Putamen (tissue), 1 donor: ENCODE data around the gene NDUFV1.
"Not testable (repeated sequence)": the region's sequence is repeated elsewhere in the genome, so short reads cannot be mapped to it uniquely, and the experiment has no call there.

Source experiments
- DNase-seq: peaks from one replicate; pipeline ENCODE4 v3.0.0-alpha.2; 2016; ENCODE audit warnings: low spot score

Gene NDUFV1

DNA sequence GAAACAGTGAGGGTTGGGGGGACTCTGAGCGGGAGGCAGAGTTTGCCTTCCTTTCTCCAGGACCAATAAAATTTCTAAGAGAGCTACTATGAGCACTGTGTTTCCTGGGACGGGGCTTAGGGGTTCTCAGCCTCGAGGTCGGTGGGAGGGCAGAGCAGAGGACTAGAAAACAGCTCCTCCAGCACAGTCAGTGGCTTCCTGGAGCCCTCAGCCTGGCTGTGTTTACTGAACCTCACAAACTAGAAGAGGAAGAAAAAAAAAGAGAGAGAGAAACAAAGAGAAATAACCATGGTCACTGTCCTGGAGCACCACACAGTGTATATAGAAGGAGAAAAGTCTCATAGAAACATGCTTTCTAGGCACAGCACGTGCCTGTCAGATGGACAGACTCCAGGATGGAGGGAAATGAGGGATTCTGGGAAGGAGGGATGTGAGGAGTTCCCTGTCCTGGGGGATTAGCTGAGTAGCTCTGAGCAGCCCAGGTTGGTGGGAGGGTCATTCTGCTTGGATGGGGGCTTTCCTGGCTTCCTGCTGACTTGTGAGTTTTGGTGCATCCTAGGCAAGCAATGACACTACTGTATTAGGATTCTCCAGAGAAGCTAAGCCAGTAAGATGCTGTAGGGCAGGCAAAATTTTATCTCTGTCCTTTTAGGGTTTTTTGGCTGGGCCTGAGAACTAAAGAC lies 20.0 kb upstream of the NDUFV1 start:
- no peak for DNase-seq

DNA sequence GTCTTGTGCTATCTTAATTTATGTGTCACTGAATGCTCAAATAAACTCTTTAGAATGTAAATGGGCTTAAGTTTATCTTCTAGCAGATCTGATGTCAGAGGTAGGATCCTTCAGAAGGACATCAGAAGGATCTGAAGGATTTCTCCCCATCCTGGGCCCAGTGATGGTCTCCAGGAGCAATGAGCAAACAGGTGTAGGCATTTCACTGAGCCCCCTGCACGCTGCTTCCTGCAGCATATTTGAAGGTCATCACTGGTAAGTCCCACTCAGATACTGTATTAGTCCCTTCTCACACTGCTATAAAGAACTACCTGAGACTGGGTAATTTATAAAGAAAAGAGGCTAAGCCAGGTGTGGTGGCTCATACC lies 18.6 kb upstream of the NDUFV1 start:
- DNase-seq: no peak

DNA sequence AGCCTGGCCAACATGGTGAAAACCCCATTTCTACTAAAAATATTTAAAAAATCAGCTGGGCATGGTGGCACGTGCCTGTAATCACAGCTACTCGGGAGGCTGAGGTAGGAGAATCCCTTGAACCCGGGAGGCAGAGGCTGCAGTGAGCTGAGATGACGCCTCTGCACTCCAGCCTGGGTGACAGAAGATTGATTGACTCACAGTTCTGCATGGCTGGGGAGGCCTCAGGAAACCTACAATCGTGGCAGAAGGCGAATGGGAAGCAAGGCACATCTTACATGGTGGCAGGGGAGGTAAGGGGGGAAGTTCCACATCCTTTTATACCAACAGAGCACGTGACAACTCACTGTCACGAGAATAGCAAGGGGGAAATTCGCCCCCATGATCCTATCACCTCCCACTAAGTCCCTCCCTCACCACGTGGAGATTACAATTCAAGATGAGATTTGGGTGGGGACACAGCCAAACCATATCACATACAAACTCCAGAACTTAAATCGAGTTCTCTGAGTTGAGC lies 17.8 kb upstream of the NDUFV1 start:
- DNase-seq: not testable (repeated sequence)

DNA sequence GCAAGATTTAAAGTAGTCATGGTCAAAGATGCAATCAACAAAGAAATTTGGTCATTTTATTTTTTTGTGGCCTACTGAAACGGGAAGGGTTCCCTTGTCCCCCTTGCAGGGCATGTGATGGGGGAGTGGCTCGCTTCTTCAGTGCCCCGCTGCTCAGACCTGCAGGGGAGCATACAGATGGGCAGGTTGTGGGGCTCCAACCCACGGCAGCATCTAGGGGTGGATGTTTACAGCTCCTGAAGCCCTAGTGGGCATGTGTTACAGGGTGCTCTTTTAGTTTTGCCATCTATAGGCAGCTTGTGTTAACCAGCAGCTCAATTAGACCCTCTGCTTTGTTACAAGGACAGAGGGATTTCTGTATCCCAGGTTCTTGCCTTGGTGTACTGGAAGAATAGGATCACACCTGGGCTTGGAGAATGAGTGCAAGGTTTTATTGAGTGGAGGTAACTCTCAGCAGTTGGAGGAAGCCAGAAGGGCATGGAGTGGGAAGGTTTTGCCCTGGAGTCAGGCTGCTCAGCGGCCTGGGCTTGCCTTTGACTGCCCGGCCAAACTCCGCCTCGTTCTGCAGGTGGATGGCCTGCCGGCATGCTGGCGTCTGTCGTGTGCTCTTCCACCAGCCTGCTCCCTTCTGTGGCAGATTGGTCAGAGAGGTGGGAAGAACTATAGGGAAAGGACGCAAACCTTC lies 13.7 kb upstream of the NDUFV1 start:
- no peak for DNase-seq

DNA sequence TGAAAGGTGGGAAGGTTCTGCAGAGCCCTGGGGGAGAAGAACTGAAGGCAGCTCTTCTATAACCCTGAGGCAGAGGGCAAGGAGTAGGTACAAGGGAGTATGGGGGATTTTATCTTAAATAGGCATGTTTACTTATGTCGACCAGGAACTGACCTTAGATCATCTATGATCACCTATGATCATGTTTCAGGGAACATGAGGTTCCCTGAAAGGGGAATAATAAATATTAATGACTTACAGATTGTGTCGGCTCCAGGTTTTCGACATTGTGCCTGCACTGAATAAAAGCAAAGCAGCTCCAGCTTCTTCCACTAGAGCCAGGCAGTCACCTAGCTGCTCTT lies 13.2 kb upstream of the NDUFV1 start:
- DNase-seq: no peak

DNA sequence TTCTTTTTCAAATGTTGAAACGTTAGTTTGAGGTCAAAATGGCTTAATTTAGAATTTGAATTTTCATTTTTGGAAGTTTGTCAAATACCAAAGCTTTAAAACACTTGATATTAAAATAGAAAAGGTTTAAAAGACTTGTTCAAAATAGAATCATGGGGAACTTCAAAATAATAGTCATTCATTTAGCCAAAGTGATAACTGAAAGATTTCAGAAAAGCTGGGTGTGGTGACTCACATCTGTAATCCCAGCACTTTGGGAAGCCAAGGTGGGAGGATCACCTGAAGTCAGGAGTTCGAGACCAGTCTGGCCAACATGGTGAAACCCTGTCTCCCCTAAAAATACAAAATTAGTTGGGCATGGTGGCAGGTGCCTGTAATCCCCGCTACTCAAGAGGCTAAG lies 12.3 kb upstream of the NDUFV1 start:
- DNase-seq: no peak

DNA sequence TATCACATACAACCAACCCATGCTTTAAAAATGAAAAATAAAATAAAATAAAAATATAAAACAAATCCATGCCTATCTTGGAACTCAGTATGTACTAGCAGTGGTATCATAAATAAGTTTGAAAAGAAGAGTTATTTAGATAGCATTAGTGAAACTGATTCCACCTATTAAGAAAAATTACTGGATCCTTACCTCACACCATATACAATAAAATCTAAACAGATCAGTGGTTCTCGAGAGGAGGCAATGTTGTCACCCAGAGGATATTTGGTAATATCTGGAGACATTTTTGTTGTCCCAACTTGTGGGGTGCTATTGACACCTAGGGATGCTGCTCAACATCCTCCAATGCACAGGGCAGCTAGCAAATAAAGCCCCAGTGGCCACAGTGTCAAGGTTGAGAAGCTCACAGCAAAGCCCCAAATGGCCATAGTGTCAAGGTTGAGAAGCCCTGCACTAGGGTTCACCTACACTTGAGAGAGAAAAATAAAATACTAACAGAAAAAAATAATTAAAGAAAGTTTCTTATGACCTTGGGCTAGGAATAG lies 9.9 kb upstream of the NDUFV1 start:
- no peak for DNase-seq

DNA sequence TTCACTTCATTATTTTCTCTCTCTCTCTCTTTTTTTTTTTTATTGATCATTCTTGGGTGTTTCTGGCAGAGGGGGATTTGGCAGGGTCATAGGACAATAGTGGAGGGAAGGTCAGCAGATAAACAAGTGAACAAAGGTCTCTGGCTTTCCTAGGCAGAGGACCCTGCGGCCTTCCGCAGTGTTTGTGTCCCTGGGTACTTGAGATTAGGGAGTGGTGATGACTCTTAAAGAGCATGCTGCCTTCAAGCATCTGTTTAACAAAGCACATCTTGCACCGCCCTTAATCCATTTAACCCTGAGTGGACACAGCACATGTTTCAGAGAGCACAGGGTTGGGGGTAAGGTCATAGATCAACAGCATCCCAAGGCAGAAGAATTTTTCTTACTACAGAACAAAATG lies 9.3 kb upstream of the NDUFV1 start:
- not testable (repeated sequence) for DNase-seq

DNA sequence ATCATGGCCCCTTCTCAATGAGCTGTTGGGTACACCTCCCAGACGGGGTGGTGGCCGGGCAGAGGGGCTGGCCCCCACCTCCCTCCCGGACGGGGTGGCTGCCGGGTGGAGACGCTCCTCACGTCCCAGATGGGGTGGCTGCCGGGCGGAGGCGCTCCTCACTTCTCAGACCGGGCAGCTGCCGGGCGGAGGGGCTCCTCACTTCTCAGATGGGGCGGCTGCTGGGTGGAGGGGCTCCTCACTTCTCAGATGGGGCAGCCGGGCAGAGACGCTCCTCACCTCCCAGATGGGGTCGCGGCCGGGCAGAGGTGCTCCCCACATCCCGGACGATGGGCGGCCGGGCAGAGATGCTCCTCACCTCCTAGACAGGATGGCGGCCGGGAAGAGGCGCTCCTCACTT lies 8.8 kb upstream of the NDUFV1 start:
- DNase-seq: not testable (repeated sequence)

DNA sequence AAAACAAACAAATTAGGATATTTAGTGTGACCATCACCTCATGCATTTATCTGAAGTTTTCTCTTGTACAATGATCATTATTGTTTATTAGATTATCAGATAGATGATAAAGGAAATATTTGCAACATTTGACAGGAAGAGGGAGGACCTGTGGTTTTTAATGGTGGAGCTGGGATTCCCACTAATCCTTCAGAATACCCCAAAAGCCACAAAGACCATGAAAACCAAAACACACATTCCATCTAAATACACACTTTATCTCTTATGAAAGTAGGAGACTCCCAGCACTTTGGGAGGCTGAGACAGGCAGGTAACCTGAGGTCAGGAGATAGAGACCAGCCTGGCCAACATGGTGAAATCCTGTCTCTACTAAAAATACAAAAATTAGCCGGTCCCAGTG lies 7.6 kb upstream of the NDUFV1 start:
- no peak for DNase-seq

DNA sequence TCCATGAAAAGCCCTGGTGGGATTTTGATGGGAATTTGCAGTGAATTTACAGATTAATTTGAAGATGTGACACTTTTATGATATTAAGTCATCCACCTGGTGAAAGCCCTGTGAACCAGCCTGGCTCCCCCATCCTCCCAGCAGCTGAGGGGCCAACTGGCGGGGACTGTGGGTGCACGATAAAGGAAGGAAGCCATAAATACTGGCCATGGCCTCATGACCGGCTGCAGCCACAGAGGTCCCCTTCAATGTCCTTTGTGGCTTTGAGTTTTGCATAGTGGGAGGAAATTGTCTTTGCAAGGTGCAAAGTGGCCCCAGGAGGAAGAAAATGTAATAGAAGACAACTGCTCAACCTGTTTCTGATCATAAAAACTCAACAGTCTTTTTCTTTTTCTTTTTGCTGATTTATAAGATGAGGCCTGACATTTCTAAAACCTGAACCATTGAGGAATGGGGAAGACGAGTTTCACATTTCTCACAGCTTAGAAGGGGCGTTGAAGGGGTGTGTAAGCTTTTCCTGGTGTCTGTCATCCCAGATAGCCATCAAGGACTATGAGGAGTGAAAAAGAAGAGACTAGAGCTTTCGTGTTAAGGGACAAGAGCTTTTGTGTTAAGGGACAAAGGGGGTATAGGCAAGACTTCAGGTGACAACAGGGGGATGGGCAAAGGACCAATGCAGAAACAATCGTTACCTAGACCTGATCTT lies 6.3 kb upstream of the NDUFV1 start:
- DNase-seq: no peak

DNA sequence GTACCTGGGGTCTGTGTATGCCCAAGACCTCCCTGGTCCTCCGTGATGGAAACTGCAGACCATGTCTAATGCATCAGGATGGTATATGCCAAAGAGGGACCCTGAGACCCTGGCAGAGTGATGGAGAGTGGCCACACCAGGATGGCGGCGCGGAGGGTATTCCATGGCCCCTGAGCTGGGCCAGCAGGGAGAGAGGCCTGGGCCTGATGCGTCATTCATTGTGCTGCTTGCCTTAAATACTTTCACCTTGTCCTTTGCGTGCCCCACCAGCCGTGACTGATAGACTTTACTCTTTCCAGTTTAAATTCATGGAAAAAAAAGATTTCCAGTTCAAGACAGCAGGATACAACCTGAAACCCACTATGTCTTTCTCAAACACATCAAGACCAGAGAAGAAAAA lies 5.6 kb upstream of the NDUFV1 start:
- DNase-seq: no peak

DNA sequence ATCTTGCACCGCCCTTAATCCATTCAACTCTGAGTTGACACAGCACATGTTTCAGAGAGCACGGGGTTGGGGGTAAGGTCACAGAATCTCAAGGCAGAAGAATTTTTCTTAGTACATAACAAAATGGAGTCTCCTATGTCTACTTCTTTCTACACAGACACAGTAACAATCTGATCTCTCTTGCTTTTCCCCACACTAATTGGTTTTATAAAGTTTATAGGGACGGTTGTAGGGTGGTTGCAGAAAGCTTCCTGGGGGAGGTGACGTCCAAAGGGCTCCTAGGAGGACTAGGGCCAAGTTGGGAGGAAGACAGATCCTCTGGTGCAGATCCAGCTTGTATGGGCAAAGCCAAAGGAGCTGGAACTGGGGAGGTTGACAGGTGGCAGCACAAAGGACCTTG lies 2.6 kb upstream of the NDUFV1 start:
- not testable (repeated sequence) for DNase-seq

DNA sequence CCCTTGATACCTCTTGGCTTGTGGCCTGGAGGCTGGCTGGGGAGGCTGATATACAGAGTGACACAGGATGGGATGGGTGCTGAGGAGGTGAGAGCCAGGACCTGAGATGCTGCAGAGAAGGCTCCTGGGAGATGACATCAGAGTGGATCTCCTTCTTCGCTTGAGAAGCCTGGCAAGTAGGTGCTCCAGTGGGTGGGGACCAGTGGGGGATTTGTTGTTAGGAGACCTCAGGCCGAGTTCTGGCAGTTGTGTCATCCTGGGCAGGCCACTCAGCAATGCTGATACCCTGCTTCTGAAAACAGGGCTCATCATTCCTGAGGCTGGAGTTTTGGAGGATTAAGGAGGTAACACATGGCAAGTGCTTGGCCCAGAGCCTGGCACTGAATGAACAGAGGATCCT lies 1.9 kb upstream of the NDUFV1 start:
- no peak for DNase-seq

DNA sequence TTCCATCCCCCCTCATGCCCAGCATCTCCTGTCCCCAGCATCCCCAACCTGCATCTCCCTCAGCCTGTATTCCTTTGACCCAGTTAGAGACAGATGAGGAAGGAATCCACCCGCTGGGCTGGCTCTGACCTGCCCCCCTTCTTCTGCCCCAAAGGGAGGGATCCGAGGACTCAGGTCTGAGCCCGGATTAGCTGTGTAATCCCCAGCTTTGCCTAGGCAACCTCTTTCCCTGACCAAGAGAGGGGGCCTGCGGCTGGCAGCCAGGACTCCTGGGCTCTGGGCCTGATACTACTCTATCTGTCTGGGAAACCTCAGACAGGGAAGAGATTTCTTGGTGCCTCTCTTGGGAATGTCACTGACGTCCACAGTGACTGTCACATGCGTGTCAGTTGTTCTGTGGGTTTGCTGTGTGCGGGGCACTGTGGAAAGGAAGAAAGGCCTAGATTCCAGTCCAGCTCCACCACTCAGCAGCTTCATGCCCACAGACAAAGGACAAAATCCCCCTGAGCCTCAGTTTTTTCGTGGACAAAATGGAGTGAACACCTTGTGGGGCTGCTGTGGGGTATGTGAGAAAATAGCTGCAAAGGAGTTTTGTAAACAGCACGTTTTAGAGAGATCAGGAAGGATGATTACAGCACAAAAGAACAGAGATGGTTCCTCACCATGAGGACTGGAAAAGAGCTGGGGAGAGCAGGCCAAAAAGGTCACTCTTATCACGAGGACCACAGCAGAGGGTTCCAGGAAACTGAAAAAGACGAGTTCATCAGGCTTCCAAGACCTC lies 1.3 kb upstream of the NDUFV1 start:
- DNase-seq: no peak

DNA sequence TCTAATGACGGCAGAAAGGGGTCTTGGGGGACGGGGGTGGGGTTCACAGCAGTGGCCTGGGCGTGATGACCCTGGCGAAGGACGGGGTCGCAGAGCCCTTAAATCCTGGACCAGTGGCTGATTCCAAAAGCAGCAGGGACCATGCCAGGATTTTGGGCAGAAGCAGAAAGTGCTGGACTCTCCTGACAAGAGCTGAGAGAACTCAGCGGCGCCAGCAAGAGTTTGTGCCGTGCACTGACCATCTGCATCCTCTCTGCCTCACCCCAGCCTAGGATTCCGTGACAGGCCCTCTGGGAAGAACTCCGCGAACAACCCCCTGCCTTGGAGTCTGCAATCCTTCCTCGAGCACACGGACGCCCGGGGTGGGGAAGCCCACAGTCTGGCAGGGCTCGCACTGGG lies 644 bp upstream of the NDUFV1 start:
- no peak for DNase-seq

DNA sequence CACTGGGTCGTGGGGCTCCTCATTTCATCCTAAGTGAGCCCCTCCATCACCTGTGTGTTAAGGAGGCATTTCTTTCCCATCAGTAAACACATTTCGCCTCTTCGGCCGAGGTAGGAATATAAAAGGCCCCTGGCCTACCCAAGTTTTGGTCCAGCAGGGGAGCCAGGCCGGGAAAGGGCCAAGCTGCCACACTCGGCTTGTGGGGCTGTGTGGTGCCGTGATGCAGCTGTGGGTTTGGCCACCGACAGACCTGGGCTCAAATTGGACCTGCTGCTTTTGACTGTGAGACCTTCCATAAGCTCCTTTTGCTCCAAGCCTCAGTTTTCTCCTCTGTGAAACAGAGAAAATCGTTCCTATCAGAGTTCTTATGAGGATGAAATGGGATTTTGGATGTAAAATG lies 771 bp downstream of the NDUFV1 start:
- no peak for DNase-seq

DNA sequence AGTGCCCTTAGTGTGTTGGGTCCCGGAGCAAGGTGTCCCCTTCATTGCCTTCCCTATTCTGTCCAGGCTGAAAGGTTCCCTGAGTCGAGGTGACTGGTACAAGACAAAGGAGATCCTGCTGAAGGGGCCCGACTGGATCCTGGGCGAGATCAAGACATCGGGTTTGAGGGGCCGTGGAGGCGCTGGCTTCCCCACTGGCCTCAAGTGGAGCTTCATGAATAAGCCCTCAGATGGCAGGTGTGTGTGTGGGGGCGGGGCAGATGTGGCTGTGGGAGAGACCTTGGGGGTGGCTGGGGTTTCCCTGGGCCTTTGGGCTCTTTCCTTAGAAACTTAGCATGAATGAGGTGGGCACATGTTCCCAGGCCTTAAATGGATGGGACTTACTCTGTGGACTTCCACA lies 1.8 kb downstream of the NDUFV1 start:
- no peak for DNase-seq

DNA sequence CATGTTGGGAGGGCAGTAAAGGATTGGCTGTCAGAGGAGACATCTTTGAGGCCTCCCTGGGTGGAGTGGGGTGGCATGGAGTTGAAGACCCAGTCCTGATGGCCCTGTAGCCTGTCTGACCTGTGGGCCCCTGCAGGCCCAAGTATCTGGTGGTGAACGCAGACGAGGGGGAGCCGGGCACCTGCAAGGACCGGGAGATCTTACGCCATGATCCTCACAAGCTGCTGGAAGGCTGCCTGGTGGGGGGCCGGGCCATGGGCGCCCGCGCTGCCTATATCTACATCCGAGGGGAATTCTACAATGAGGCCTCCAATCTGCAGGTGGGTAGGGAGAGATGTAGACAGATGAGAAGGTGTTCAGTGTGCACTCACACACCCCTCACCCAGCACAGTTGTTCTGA lies 2.6 kb downstream of the NDUFV1 start:
- no peak for DNase-seq

DNA sequence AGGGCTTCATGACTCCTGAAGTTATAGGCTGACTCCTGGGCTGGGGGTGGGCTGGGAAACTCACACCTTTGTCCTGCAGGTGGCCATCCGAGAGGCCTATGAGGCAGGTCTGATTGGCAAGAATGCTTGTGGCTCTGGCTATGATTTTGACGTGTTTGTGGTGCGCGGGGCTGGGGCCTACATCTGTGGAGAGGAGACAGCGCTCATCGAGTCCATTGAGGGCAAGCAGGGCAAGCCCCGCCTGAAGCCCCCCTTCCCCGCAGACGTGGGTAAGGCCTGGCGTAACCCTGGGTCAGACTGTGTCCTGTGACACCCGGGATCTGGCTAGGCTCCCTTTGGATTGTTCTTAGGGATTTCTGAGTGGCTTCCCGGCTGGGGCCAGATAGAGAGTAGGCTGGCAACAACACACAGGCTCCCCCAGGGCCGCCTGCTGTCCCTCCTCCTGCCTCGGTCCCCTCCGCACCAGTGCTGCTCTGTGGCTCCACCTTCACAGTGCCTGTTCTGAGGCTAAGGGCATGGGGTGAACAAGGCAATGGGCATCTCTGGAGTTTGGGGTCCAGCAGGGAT lies 3.6 kb downstream of the NDUFV1 start:
- no peak for DNase-seq

DNA sequence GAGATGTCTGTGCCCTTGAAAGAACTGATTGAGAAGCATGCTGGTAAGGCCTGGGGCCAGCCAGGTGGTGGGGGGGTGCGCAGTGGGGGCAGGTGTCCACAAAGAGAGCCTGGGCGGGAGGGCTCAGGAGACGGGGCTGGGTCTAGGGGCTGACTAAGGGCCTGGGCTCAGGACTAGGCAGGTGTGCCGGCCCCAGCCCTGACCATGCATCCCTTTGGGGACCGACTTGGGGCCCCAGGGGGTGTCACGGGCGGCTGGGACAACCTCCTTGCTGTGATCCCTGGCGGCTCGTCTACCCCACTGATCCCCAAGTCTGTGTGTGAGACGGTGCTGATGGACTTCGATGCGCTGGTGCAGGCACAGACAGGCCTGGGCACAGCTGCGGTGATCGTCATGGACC lies 4.4 kb downstream of the NDUFV1 start:
- DNase-seq: no peak
